GM12864 (cell line): ENCODE results near the gene FRG2B.
"Not testable (repeated sequence)": the region's sequence is repeated elsewhere in the genome, so short reads cannot be mapped to it uniquely, and the experiment has no call there.

Experiments used
- DNase-seq: peaks from one replicate; pipeline ENCODE4 v3.0.0-alpha.2; 2011; ENCODE audit warnings: low read depth
- H3K4me3 ChIP-seq: 2 replicates; pipeline ENCODE4 v1.5.1; 2011; ENCODE audit warnings: mild to moderate bottlenecking, low read depth, low read length, control low read depth
- CTCF ChIP-seq: IDR thresholded peaks from 2 replicates; pipeline ENCODE4 v1.5.1; 2011; ENCODE audit warnings: low read depth, mild to moderate bottlenecking, moderate library complexity, low read length, control low read depth, inconsistent platforms; ENCODE audit errors: missing control alignments

The FRG2B gene

GRCh38 chr10:133600657-133601056, 25.9 kb downstream of the FRG2B start:
- no peak for DNase-seq
- H3K4me3 ChIP-seq: no peak overlapping the region
- TF ChIP-seq CTCF: no peak

DNA sequence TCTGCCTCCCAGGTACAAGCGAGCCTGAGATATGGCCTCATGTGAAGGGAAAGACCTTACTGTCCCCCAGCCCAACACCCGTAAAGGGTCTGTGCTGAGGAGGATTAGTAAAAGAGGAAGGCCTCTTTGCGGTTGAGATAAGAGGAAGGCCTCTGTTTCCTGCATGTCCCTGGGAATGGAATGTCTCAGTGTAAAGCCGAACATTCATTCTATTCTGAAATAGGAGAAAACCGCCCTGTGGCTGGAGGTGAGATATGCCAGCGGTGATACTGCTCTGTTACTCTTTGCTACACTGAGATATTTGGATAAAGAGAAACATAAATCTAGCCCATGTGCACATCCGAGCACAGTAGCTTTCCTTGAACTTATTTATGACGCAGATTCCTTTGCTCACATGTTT, 26.7 kb downstream of the FRG2B start:
- not testable (repeated sequence) for H3K4me3 ChIP-seq, DNase-seq

GRCh38 chr10:133592716-133593115, 33.9 kb downstream of the FRG2B start:
- DNase-seq: no peak
- no peak overlapping the region for H3K4me3 ChIP-seq
- no peak for TF ChIP-seq CTCF

DNA sequence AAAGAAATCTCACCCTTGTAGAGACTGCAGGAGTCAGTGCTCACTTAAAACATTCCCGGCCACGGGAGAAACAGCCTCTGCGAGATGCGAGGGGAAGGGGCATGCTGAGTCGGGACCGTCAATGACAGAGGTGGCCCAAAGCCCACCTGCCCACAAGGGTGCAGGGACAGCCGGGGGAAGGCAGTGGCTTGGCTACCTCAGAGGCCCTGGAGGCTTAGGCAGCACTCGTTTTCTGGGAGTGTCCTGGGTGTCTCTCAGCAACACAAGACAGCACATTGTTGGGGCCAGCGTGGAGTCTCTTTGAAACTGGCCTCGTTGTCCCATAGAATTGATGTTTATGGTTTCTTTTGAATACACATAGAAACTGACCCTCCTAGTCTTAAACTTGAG, 35.6 kb downstream of the FRG2B start:
- TF ChIP-seq CTCF: no peak
- DNase-seq: no peak
- H3K4me3 ChIP-seq: no peak overlapping the region

GRCh38 chr10:133590226-133590969, 36.2 kb downstream of the FRG2B start:
- no peak for TF ChIP-seq CTCF
- H3K4me3 ChIP-seq: no peak overlapping the region
- no peak for DNase-seq

DNA sequence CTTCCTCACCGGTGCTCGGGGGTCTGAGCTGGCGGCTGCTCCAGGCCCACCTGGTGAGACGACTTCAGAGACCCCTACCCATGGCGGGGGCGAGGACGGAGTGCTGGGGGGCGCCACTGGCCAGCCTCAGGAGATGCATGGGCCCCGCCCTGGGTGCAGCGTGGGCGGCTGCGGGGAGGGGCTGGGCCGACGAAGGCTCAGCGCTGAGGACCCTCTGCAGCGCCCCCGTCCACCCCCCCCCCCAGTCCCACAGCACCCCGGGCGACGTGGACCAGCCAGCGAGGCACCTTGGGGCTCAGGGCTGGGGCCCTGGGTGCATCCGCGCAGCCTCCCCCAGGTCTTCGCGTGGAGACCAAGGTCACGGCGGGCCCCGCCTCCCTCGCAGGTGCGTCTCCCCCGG, 49.6 kb downstream of the FRG2B start:
- DNase-seq, H3K4me3 ChIP-seq: not testable (repeated sequence)
